RWPE2 (cell line): ENCODE data around the gene SLIT3.

Source experiments
- ATAC-seq: fragments of 200-7000 bp; cut with Tn5 transposase; 3 replicates; pipeline ENCODE4 v1.9.1; 2021; ENCODE audit warnings: low read depth
- DNase-seq: peaks from one replicate; pipeline ENCODE4 v3.0.0-alpha.2; 2020; ENCODE audit warnings: low spot score
- H3K27ac ChIP-seq: fragments of 450-650 bp; 2 replicates; pipeline ENCODE4 v1.5.1; 2017; ENCODE audit warnings: mild to moderate bottlenecking; ENCODE audit not compliant: poor library complexity, severe bottlenecking
- H3K27me3 ChIP-seq: fragments of 250-450 bp; sonication (Bioruptor Pico); 2 replicates; pipeline ENCODE4 v1.5.1; 2021; ENCODE audit warnings: mild to moderate bottlenecking, moderate library complexity; ENCODE audit not compliant: insufficient read depth, poor library complexity, severe bottlenecking
- H3K36me3 ChIP-seq: fragments of 250-450 bp; sonication (Bioruptor Pico); 2 replicates; pipeline ENCODE4 v1.5.1; 2020; ENCODE audit warnings: low read depth, mild to moderate bottlenecking, moderate library complexity
- H3K4me1 ChIP-seq: fragments of 250-450 bp; sonication (Bioruptor Pico); 2 replicates; pipeline ENCODE4 v1.5.1; 2021; ENCODE audit warnings: mild to moderate bottlenecking, moderate library complexity; ENCODE audit not compliant: insufficient read depth, poor library complexity, severe bottlenecking
- H3K4me3 ChIP-seq: fragments of 250-450 bp; sonication (Bioruptor Pico); 2 replicates; pipeline ENCODE4 v1.5.1; 2021; ENCODE audit warnings: mild to moderate bottlenecking, moderate library complexity; ENCODE audit not compliant: severe bottlenecking
- H3K9me3 ChIP-seq: fragments of 250-450 bp; sonication (Bioruptor Pico); 2 replicates; pipeline ENCODE4 v1.5.1; 2021; ENCODE audit warnings: mild to moderate bottlenecking, moderate library complexity; ENCODE audit not compliant: severe bottlenecking
- TF ChIP-seq, protein P1 (sequence below): fragments of 450-650 bp; IDR thresholded peaks from one replicate; pipeline ENCODE4 v1.5.1; 2017; ENCODE audit warnings: mild to moderate bottlenecking, moderate library complexity; ENCODE audit not compliant: poor library complexity, severe bottlenecking

Gene SLIT3

DNA sequence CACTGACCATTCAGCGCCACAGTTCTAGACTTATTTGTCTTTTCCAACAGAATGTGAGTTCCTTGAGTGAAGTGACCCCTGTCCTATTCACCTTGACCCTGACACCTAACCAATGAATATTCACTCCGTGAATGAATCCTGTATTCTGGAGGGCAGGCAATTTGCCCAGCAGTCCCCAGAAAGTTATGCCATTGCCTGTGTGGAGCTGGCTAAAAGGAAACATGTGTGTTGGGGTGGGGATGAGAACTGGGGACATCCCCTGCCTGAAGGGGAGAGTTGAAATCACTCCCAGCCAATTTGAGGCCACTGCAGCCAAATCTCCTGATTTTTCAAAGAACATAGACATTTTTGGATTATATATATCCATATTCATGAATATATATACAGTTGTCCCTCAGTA is 199.0 kb downstream of the SLIT3 start:
- Histone ChIP-seq H3K36me3 (no peaks in the 10 kb centered on the region), H3K27ac (no peak overlapping the region), H3K27me3 (no peaks in the 10 kb centered on the region), H3K9me3 (no peaks in the 10 kb centered on the region), H3K4me3 (no peak overlapping the region), H3K4me1 (peaks cover 8% of the 10 kb centered on the region)
- DNase-seq (no peak), ATAC-seq (no peak)
- TF ChIP-seq, protein P1, sequence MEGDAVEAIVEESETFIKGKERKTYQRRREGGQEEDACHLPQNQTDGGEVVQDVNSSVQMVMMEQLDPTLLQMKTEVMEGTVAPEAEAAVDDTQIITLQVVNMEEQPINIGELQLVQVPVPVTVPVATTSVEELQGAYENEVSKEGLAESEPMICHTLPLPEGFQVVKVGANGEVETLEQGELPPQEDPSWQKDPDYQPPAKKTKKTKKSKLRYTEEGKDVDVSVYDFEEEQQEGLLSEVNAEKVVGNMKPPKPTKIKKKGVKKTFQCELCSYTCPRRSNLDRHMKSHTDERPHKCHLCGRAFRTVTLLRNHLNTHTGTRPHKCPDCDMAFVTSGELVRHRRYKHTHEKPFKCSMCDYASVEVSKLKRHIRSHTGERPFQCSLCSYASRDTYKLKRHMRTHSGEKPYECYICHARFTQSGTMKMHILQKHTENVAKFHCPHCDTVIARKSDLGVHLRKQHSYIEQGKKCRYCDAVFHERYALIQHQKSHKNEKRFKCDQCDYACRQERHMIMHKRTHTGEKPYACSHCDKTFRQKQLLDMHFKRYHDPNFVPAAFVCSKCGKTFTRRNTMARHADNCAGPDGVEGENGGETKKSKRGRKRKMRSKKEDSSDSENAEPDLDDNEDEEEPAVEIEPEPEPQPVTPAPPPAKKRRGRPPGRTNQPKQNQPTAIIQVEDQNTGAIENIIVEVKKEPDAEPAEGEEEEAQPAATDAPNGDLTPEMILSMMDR = no peak

DNA sequence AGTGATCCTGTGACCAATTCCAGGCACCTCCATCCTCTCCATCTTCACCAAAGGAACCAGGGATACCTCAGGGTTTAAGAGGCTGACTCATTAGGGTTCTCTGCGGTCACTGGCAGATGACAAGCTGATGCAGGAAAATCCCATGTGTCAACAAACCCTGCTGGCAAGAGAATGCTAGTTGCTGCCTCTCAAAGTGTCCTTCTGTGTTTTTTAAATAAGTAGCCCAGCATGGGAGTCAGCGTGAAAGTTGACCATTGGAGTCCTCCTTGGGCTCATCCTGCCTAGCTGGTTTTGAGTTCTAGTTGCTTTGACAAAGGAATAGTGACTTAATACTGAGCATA is 200.2 kb downstream of the SLIT3 start:
- no peak overlapping the region for H3K4me3 ChIP-seq
- no peaks in the 10 kb centered on the region for H3K27me3 ChIP-seq

DNA sequence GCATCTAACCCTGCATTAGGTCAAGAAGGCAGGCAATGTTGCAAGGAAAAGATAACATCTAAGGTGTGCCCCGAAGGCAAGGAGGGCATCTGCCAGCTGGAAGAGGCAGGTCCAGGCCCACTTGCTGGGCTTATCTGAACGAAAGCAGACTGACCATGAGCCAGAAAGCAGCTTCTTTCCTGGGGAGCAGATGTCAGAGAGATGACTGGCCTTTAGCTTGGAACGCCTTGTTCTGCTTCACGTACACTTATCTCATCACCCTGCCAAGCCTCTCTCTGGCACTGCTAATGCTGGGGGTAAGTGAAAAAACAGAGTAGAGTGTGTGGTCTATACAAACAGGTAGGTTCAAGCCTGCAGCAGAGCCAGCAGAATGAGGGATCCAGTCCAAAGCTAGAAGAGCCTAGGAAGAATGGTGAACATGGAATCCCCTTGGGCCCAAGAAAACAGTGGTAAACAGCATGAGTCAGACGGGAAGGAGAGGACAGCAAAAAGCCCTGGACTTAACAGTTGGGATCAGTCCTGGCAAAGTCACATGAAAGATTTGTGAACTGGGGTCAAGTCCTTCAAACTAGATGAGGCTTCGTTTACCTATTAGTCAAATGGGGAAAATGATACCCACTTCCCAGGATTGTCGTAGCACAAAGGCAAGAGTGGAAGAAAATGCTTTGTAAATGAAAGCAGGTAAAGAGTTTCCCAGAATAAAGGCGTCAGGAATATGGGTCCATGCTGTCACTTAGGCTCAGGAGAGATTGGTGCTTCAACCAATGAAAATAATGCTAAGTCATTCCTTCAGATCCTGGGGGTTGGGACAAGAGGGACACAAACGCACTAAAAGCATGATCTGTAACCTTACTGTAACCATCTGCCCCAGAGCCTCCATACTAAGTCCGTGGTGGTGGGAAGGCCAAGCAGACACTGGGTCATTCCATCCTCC is 200.9 kb downstream of the SLIT3 start:
- H3K27ac ChIP-seq = no peak overlapping the region
- H3K9me3 ChIP-seq = no peaks in the 10 kb centered on the region
- H3K36me3 ChIP-seq = no peaks in the 10 kb centered on the region
- no peak overlapping the region for H3K4me3 ChIP-seq
- TF ChIP-seq, protein P1 = no peak
- H3K4me1 ChIP-seq = peaks cover 11% of the 10 kb centered on the region
- ATAC-seq (no peak), DNase-seq (no peak)
- H3K27me3 ChIP-seq = no peaks in the 10 kb centered on the region

More for the DNA sequence above, 200.2 kb downstream of the SLIT3 start:
- TF ChIP-seq, protein P1 = no peak
- no peak for DNase-seq
- Histone ChIP-seq H3K9me3 (no peaks in the 10 kb centered on the region), H3K4me1 (peaks cover 8% of the 10 kb centered on the region), H3K27ac (no peak overlapping the region), H3K36me3 (no peaks in the 10 kb centered on the region)
- peak; percentile 77 for ATAC-seq

DNA sequence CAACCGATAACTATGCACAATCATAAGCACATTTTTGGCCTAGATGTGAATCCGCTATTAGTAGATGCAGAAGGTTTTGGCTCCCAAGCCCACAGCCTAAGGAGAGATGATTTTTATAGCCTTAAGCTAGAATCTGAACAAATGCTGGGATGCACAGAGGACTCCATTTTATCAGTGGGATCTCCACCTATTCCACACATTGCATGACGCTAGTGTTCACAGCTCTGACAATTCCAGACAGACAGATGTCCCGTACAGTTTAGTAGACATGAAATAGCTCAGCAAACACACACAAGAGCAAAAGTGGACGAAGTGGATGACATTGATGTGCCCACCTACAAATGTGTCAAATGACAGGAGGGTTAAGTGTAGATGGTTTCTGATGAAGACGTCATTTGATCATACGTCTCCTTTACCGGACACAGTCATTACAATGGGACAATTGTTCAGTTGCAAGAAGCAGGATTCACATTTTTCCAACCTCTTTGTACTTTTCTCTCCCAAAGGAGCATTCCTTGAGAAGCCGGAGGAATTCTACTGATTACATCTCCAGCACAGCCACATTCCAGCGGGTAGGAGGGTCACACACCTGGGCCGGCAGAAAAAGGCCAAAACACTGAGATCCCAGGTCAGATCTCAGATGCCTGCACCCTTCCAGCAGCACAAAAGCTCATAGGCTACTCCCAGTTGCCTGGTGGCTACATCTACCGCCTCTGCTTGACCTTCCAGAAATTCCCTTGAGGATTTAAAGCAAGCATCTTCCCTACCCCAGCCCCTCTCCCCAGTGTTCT is 202.4 kb downstream of the SLIT3 start:
- no peak for DNase-seq
- no peak overlapping the region for H3K27ac ChIP-seq
- no peak for ATAC-seq
- no peaks in the 10 kb centered on the region for H3K36me3 ChIP-seq
- H3K27me3 ChIP-seq = no peaks in the 10 kb centered on the region
- TF ChIP-seq, protein P1 = no peak
- no peak overlapping the region for H3K4me3 ChIP-seq
- peaks cover 15% of the 10 kb centered on the region for H3K4me1 ChIP-seq
- no peaks in the 10 kb centered on the region for H3K9me3 ChIP-seq
